ENCODE results near the gene RPS15.

DNA sequence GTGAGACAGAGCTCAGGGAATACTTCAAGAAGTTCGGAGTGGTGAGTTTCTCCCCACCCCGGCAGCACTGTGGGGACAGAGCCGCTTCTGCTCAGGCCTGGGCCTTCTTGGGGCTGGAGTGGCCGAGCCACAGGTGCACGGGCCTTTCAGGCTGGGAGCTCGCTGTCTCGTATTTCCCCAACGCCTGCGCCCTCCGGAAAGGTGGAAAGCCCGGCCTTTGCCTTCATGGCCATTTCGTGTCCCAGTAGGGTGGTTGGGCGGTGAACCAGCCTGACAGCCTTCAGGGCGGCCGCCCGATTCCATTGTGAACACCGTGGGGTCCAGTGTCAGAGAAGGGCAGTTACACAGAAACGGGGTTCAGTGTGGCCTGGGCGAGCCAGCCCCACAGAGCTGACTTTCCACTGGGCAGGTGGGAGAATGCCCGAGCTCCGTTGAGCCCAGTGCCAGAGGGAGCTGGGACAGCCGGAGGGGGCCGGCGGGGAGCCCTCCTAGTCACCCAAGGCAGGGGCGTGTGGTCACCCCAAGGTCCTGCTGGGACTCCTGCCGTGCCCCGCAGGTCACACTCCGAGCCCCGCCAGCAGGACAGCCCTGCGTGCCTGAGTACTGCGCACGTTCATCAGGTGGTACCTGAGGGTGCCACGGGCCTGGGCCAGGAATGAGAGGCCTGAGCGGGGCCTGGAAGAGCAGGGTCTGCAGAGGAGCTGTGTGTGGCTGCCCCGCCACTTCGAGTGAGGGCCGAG lies 16.8 kb upstream of the RPS15 start:
- TF ChIP-seq, protein P1, sequence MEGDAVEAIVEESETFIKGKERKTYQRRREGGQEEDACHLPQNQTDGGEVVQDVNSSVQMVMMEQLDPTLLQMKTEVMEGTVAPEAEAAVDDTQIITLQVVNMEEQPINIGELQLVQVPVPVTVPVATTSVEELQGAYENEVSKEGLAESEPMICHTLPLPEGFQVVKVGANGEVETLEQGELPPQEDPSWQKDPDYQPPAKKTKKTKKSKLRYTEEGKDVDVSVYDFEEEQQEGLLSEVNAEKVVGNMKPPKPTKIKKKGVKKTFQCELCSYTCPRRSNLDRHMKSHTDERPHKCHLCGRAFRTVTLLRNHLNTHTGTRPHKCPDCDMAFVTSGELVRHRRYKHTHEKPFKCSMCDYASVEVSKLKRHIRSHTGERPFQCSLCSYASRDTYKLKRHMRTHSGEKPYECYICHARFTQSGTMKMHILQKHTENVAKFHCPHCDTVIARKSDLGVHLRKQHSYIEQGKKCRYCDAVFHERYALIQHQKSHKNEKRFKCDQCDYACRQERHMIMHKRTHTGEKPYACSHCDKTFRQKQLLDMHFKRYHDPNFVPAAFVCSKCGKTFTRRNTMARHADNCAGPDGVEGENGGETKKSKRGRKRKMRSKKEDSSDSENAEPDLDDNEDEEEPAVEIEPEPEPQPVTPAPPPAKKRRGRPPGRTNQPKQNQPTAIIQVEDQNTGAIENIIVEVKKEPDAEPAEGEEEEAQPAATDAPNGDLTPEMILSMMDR (conservative IDR thresholded peaks at IDR 0.05; ENCODE audit: low read length), result no peak
- TF ChIP-seq EZH2phosphoT487 (IDR thresholded peaks at IDR 0.05; ENCODE audit: borderline replicate concordance), result no peak
